Measurements from ENCODE around the gene FSTL3. TPM values are rescaled to one million over a fixed set of nuclear protein-coding genes. Genes with fewer than 3 reads are reported as not detected.

The FSTL3 gene
- total RNA-seq, 4 donors from 2014 or later, result 115 to 226 (median 217) TPM

DNA sequence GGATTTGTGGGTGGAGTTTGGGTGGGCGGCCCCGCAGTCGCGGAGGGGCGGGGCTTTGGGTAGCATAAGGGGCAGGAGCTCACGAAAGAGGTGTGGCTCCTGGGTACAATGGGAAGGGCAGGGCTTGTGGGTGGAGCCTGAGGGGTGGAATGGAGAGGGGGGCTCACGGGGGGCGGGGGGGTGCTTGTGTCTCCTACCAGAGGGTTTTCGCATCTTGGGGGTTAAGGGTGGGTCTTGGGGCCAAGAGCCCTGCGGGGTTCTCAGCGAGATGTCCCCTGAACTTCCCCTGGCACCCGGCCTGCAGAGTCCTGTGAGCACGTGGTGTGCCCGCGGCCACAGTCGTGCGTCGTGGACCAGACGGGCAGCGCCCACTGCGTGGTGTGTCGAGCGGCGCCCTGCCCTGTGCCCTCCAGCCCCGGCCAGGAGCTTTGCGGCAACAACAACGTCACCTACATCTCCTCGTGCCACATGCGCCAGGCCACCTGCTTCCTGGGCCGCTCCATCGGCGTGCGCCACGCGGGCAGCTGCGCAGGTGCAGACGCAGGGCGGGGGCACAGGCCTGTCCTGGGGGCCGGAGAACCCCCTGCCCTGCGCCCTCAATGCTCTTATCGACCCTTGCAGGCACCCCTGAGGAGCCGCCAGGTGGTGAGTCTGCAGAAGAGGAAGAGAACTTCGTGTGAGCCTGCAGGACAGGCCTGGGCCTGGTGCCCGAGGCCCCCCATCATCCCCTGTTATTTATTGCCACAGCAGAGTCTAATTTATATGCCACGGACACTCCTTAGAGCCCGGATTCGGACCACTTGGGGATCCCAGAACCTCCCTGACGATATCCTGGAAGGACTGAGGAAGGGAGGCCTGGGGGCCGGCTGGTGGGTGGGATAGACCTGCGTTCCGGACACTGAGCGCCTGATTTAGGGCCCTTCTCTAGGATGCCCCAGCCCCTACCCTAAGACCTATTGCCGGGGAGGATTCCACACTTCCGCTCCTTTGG, 5.1 kb downstream of the FSTL3 start:
- TF ChIP-seq POLR2AphosphoS5 (IDR thresholded peaks at IDR 0.05), result no peak
- TF ChIP-seq POLR2A (IDR thresholded peaks at IDR 0.05; ENCODE audit: low read depth), result no peak
- TF ChIP-seq EP300 (IDR thresholded peaks at IDR 0.05), result no peak
- TF ChIP-seq, protein P1, sequence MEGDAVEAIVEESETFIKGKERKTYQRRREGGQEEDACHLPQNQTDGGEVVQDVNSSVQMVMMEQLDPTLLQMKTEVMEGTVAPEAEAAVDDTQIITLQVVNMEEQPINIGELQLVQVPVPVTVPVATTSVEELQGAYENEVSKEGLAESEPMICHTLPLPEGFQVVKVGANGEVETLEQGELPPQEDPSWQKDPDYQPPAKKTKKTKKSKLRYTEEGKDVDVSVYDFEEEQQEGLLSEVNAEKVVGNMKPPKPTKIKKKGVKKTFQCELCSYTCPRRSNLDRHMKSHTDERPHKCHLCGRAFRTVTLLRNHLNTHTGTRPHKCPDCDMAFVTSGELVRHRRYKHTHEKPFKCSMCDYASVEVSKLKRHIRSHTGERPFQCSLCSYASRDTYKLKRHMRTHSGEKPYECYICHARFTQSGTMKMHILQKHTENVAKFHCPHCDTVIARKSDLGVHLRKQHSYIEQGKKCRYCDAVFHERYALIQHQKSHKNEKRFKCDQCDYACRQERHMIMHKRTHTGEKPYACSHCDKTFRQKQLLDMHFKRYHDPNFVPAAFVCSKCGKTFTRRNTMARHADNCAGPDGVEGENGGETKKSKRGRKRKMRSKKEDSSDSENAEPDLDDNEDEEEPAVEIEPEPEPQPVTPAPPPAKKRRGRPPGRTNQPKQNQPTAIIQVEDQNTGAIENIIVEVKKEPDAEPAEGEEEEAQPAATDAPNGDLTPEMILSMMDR (IDR thresholded peaks at IDR 0.05), result no peak
- Histone ChIP-seq H3K4me3 (peak overlapping the region; percentile 80 to 98 (median 82)), H3K9me3 (no peaks in the 10 kb centered on the region), H3K27ac (replicated peaks in 1 of 4) (peak overlapping the region; percentile 95 to 99 (median 96)), H3K27me3 (peaks cover 0 to 13% (median 0%) of the 10 kb centered on the region in 4 donors), H3K36me3 (peaks cover 0 to 8% (median 7%) of the 10 kb centered on the region in 4 donors), H3K4me1 (peaks cover 23 to 49% (median 47%) of the 10 kb centered on the region in 4 donors)
- DNase-seq (ENCODE audit: extremely low spot score), result no peak
- intact Hi-C loops (cut with DNase I), result no loop called here
- 71% methylated on average over 31 of the region's 54 CpGs for WGBS

GRCh38 chr19:682678-683320, 6.6 kb downstream of the FSTL3 start:
- H3K9me3 ChIP-seq, result no peaks in the 10 kb centered on the region
- TF ChIP-seq POLR2AphosphoS5 (IDR thresholded peaks at IDR 0.05), result peak in 1 of 2 donors; percentile 42
- TF ChIP-seq, protein P1 (IDR thresholded peaks at IDR 0.05), result no peak
- H3K27ac ChIP-seq (replicated peaks in 1 of 4), result no peak overlapping the region
- H3K36me3 ChIP-seq, result peaks cover 0 to 8% (median 7%) of the 10 kb centered on the region in 4 donors
- no peak overlapping the region for H3K4me3 ChIP-seq
- WGBS, result 87% methylated on average over 7 of the region's 25 CpGs
- H3K27me3 ChIP-seq, result no peaks in the 10 kb centered on the region
- intact Hi-C loops (cut with DNase I), result no loop called here
- DNase-seq (ENCODE audit: extremely low spot score), result no peak
- H3K4me1 ChIP-seq, result peaks cover 16 to 34% (median 32%) of the 10 kb centered on the region in 4 donors

GRCh38 chr19:685454-685931, 9.3 kb downstream of the FSTL3 start:
- DNase-seq (ENCODE audit: extremely low spot score), result no peak
- WGBS, result 82% methylated on average over 25 of the region's 31 CpGs
- no peaks in the 10 kb centered on the region for H3K9me3 ChIP-seq
- no peak overlapping the region for H3K4me3 ChIP-seq
- TF ChIP-seq POLR2AphosphoS5 (IDR thresholded peaks at IDR 0.05) (peak in 1 of 2 donors; percentile 6), EP300 (IDR thresholded peaks at IDR 0.05) (no peak), POLR2A (IDR thresholded peaks at IDR 0.05; ENCODE audit: low read depth) (no peak)
- TF ChIP-seq, protein P1 (IDR thresholded peaks at IDR 0.05), result no peak
- peaks cover 0 to 8% (median 7%) of the 10 kb centered on the region in 4 donors for H3K36me3 ChIP-seq
- no peak overlapping the region for H3K27ac ChIP-seq (replicated peaks in 1 of 4)
- intact Hi-C loops (cut with DNase I), result no loop called here
- H3K4me1 ChIP-seq, result peaks cover 0 to 12% (median 11%) of the 10 kb centered on the region in 4 donors
- H3K27me3 ChIP-seq, result no peaks in the 10 kb centered on the region

DNA sequence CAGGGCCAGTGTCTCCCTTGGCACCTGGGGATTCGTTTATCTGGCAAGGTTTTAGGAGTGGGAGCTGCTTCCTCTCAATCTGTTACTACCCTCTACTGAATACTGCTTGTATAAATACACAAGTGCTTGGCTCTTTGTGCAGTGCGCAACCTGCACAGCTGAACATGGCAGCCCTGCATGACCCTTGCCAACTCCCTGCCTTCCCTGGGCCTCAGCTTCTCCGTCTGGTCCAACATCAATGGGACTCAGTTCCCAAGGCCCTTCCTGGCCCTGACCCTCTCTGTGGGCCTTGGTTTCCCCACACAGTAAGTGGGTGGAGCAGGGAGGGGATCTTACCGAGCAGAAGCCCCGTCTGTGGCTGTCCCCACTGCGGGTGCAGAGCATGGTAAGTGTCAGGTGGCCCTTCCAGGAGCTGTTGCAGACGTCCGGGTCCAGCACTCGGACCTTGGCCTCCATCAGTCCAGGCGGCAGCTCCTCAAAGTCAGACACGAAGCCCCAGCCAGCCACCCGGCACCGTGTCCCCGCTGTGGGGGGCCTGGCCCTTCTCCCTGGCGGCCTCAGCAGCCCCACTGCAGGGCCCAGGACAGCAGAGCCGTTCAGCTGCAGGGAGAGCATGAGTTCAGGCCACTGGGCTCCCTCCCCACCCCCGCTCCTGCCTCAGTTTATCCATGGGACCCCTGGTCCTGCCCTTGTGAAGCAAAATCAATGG, 10.6 kb downstream of the FSTL3 start:
- 86% methylated on average over 4 of the region's 17 CpGs for WGBS
- Histone ChIP-seq H3K36me3 (peaks cover 0 to 2% (median 1%) of the 10 kb centered on the region in 4 donors), H3K4me3 (no peak overlapping the region), H3K4me1 (no peaks in the 10 kb centered on the region), H3K9me3 (no peaks in the 10 kb centered on the region), H3K27ac (replicated peaks in 1 of 4) (no peak overlapping the region), H3K27me3 (no peaks in the 10 kb centered on the region)
- TF ChIP-seq, protein P1 (IDR thresholded peaks at IDR 0.05), result no peak
- no peak for DNase-seq (ENCODE audit: extremely low spot score)
- intact Hi-C loops (cut with DNase I), result no loop called here

Measured in esophagus muscularis mucosa (tissue), 4 donors.